K562 (cell line): ENCODE measurements around the gene PRPF6. TPM values are rescaled to one million over a fixed set of nuclear protein-coding genes. Genes with fewer than 3 reads are reported as not detected.
"Not testable (repeated sequence)": the region's sequence is repeated elsewhere in the genome, so short reads cannot be mapped to it uniquely, and the experiment has no call there.

ENCODE experiments used
- ATAC-seq: fragments of 200-7000 bp; cut with Tn5 transposase; 3 replicates; pipeline ENCODE4 v1.9.1; 2020; ENCODE audit warnings: moderate library complexity
- BruUV-seq: library from RNA; stranded (reverse); fragments of 400-500 nt; replicated peaks from 2 replicates; lab custom pipeline; 2021; lab: Mats Ljungman, UMichigan
- CTCF ChIA-PET: fragments of 300-600 bp; formaldehyde crosslinking; extraction: SDS; loops from one replicate; lab custom pipeline; 2021; ENCODE audit warnings: low intra/inter-chr PET ratio; lab: Yijun Ruan, JAX
- POLR2A ChIA-PET: fragments of 300-600, 350-650 bp; sonication (Branson Sonifier 250); formaldehyde crosslinking; extraction: SDS; loops from one replicate; lab custom pipeline; 2021; ENCODE audit warnings: antibody characterized with exemption, inconsistent platforms; lab: Yijun Ruan, JAX
- DNase-seq, 4 experiments: peaks; one replicate each; pipeline versions ENCODE4 v3.0.0 to v3.0.0-alpha.2; 2011 to 2018; ENCODE audit warnings: low spot score in 3 of 4, mixed read lengths in 3 of 4; ENCODE audit errors: extremely low read depth in 1 of 4
- FAIRE-seq: peaks from 2 replicates; lab custom pipeline; 2011; peaks lifted over from hg19 to GRCh38; lab: Jason Lieb, UNC
- H2AFZ ChIP-seq: 2 replicates; pipeline ENCODE4 v1.6.0; 2011; ENCODE audit warnings: low read depth, low read length, control low read depth, inconsistent platforms
- H3K27ac ChIP-seq: fragments of 200-600 bp; 3 replicates; pipeline ENCODE4 v1.8.0; 2011; ENCODE audit warnings: low read depth, mild to moderate bottlenecking, control low read depth, inconsistent platforms, low read length, moderate library complexity, mixed read lengths; ENCODE audit errors: extremely low read depth
- H3K27me3 ChIP-seq, 2 experiments: fragments of 300-600 bp in 1 of 2; 2 replicates in 1 of 2; 3 replicates in 1 of 2; pipeline versions ENCODE4 v1.6.0 to v1.8.0; 2011; ENCODE audit warnings: inconsistent platforms in 2 of 2, low read length in 2 of 2, mild to moderate bottlenecking in 1 of 2, mixed read lengths in 1 of 2, moderate library complexity in 1 of 2; ENCODE audit not compliant: control insufficient read depth in 2 of 2, insufficient read depth in 2 of 2
- H3K36me3 ChIP-seq: fragments of 300-600 bp; 3 replicates; pipeline ENCODE4 v1.8.0; 2011; ENCODE audit warnings: mild to moderate bottlenecking, low read length, inconsistent platforms; ENCODE audit not compliant: control insufficient read depth, insufficient read depth
- H3K4me1 ChIP-seq, 2 experiments: fragments of 200-600 bp in 1 of 2; replicated peaks in 1 of 2; 2 replicates in 1 of 2; 3 replicates in 1 of 2; pipeline versions ENCODE4 v1.5.1 to v1.8.0; 2011; ENCODE audit warnings: inconsistent platforms in 2 of 2, low read length in 2 of 2, mild to moderate bottlenecking in 1 of 2, mixed read lengths in 1 of 2, moderate library complexity in 1 of 2; ENCODE audit not compliant: control insufficient read depth in 2 of 2, insufficient read depth in 2 of 2
- H3K4me2 ChIP-seq: 2 replicates; pipeline ENCODE4 v1.6.1; 2011; ENCODE audit warnings: low read length, control low read depth, inconsistent platforms, mixed read lengths; ENCODE audit not compliant: insufficient read depth
- H3K4me3 ChIP-seq: fragments of 200-600 bp; sonication (generic), shearing (Covaris generic); 2 replicates; pipeline ENCODE4 v1.5.1; 2016; ENCODE audit warnings: control low read depth, inconsistent platforms
- H3K79me2 ChIP-seq: fragments of 200-600 bp; 3 replicates; pipeline ENCODE4 v1.8.0; 2011; ENCODE audit warnings: low read length, inconsistent platforms; ENCODE audit not compliant: control insufficient read depth, insufficient read depth
- H3K9ac ChIP-seq, 2 experiments: 2 replicates each; pipeline versions ENCODE4 v1.6.0 to v1.6.1; 2011; ENCODE audit warnings: low read depth in 2 of 2, low read length in 2 of 2, control low read depth in 1 of 2, inconsistent platforms in 1 of 2, mild to moderate bottlenecking in 1 of 2, mixed read lengths in 1 of 2; ENCODE audit not compliant: insufficient read depth in 1 of 2
- H3K9me1 ChIP-seq: one replicate; pipeline ENCODE4 v1.6.0; 2011; ENCODE audit warnings: inconsistent platforms, mild to moderate bottlenecking, low read length, moderate library complexity; ENCODE audit not compliant: control insufficient read depth, insufficient read depth
- H3K9me3 ChIP-seq: replicated peaks from 2 replicates; pipeline ENCODE4 v1.5.1; 2011; ENCODE audit warnings: low read depth, low read length, inconsistent platforms; ENCODE audit not compliant: control insufficient read depth, insufficient read depth
- H4K20me1 ChIP-seq: replicated peaks from 2 replicates; pipeline ENCODE4 v1.6.1; 2011; ENCODE audit warnings: low read length, inconsistent platforms, mixed read lengths; ENCODE audit not compliant: control insufficient read depth, insufficient read depth
- BCOR ChIP-seq: fragments of 450-650 bp; IDR thresholded peaks from 2 replicates; pipeline ENCODE4 v1.6.1; 2016
- COPS2 ChIP-seq: fragments of 450-650 bp; conservative IDR thresholded peaks from 2 replicates; pipeline ENCODE4 v1.6.1; 2016; ENCODE audit warnings: mild to moderate bottlenecking, moderate library complexity
- DLX4 ChIP-seq: fragments of 250-450 bp; sonication (Bioruptor Pico); IDR thresholded peaks from 2 replicates; pipeline ENCODE4 v1.6.1; 2021; ENCODE audit warnings: mild to moderate bottlenecking
- ETV6 ChIP-seq, 3 experiments: fragments of 150-350 bp in 1 of 3; sonication (generic) in 1 of 3; formaldehyde crosslinking in 1 of 3; IDR thresholded peaks; 2 replicates each; pipeline versions ENCODE4 v1.6.1 to v1.8.0; 2014 to 2022; ENCODE audit warnings: borderline replicate concordance in 2 of 3, low read depth in 2 of 3, antibody characterized with exemption in 1 of 3, low read length in 1 of 3, mild to moderate bottlenecking in 1 of 3, missing genetic modification reagents in 1 of 3
- HDAC1 ChIP-seq, 2 experiments: fragments of 450-650 bp; IDR thresholded peaks; 2 replicates each; pipeline ENCODE4 v1.6.1; 2016 to 2017; ENCODE audit warnings: inconsistent platforms in 1 of 2, mild to moderate bottlenecking in 1 of 2, moderate library complexity in 1 of 2
- HSF4 ChIP-seq: fragments of 250-450 bp; sonication (Bioruptor Pico); IDR thresholded peaks from 2 replicates; pipeline ENCODE4 v2.1.2; 2022; ENCODE audit warnings: mild to moderate bottlenecking, moderate library complexity, borderline replicate concordance
- NR0B1 ChIP-seq: fragments of 450-650 bp; IDR thresholded peaks from one replicate; pipeline ENCODE4 v1.6.1; 2018; ENCODE audit warnings: mild to moderate bottlenecking, moderate library complexity; ENCODE audit not compliant: partially characterized antibody
- PML ChIP-seq: IDR thresholded peaks from 2 replicates; pipeline ENCODE4 v1.6.1; 2012; ENCODE audit warnings: low read length, inconsistent platforms
- TEAD2 ChIP-seq: fragments of 450-650 bp; IDR thresholded peaks from 2 replicates; pipeline ENCODE4 v1.6.1; 2016; ENCODE audit warnings: missing genetic modification characterization, control low read depth, missing compliant biosample characterization
- ZNF512 ChIP-seq: IDR thresholded peaks from 2 replicates; pipeline ENCODE4 v1.6.1; 2016; ENCODE audit warnings: missing genetic modification characterization, missing compliant biosample characterization
- WGBS: fragments of 100-300 bp; shearing (Covaris generic); methylation state at CpG from one replicate; pipeline ENCODE4 v1.1.6; 2016; ENCODE audit warnings: low coverage, mixed read lengths; ENCODE audit not compliant: insufficient coverage; ENCODE audit errors: missing lambda C conversion rate; 5-methylcytosine and 5-hydroxymethylcytosine counted together
- in situ Hi-C: fragments of 300-500 bp; cut with MboI; formaldehyde crosslinking; loops from 4 replicates; pipeline ENCODE4 v1.15.0; 2018; ENCODE audit warnings: inconsistent platforms, mixed read lengths
- intact Hi-C: fragments of 100-400 bp; cut with micrococcal nuclease; formaldehyde crosslinking; loops from 2 replicates; pipeline ENCODE4 v1.14.2; 2022
- polyA plus RNA-seq, 8 experiments: library from polyadenylated mRNA; depleted of rRNA in 4 of 8; stranded (reverse) in 5 of 8; unstranded in 3 of 8; fragments of >200 nt; fragmentation: Nextera tagmentation in 2 of 8; fragmentation: Illumina TruSeq in 1 of 8; extraction: Ambion mirVana in 2 of 8; extraction: Trizol in 1 of 8; gene quantifications; 2 replicates each; pipeline versions ENCODE4 v1.2.1 to v1.2.3, GENCODE V29; 2011 to 2014; ENCODE audit warnings: inconsistent platforms in 1 of 8, missing spikeins in 1 of 8
- total RNA-seq, 7 experiments: library from RNA; depleted of rRNA in 6 of 7; stranded (reverse); fragments of >200 nt in 6 of 7; fragmentation: Illumina TruSeq in 2 of 7; extraction: Trizol in 2 of 7; gene quantifications; 2 replicates each; pipeline versions ENCODE4 v1.2.1 to v1.2.3, GENCODE V29; 2011 to 2021; ENCODE audit warnings: low replicate concordance in 1 of 7

The PRPF6 gene
- total and polyA plus RNA-seq, 9 of the 15 experiments (the other 6 are each of a cell fraction or from before 2014, with no cell fraction given), result 4.2 to 83.2 (median 59.9) TPM

- WGBS, result 59% methylated on average over 4 of the region's 5 CpGs
- ATAC-seq (no peak), DNase-seq (no peak), FAIRE-seq (peak; percentile 15)
- intact Hi-C loops (loop anchor here (5.0 to 10.0 kb wide), 3 partner anchors 64 to 186 kb away; partner anchors contain the start of genes ABHD16B and TPD52L2), in situ Hi-C loops (no loop called here)
- H2AFZ ChIP-seq, result no peak overlapping the region
- no peak overlapping the region for H3K27ac ChIP-seq
- no peaks in the 10 kb centered on the region for H3K9me1 ChIP-seq
- H4K20me1 ChIP-seq, result no peaks in the 10 kb centered on the region
- no peak overlapping the region for H3K4me3 ChIP-seq
- no peak overlapping the region for H3K4me2 ChIP-seq
- H3K9ac ChIP-seq, result peak overlapping the region in 1 of 2 experiments; percentile 91; a peak in 1 of 4 replicates
- H3K4me1 ChIP-seq, result peaks cover 17 to 61% of the 10 kb centered on the region in 2 experiments
- no TSS peak for BruUV-seq
- POLR2A ChIA-PET, result no interaction called here
- no peaks in the 10 kb centered on the region for H3K27me3 ChIP-seq
- H3K36me3 ChIP-seq, result peaks cover 36% of the 10 kb centered on the region; the same call in 1 of the 3 replicates
- peaks cover 21% of the 10 kb centered on the region for H3K79me2 ChIP-seq
- CTCF ChIA-PET, result interaction anchor here (0.6 kb wide), 1 partner anchor 12 kb away, joined by 3 read pairs; no protein-coding TSS in a partner anchor
- H3K9me3 ChIP-seq, result no peaks in the 10 kb centered on the region
- TF ChIP-seq HSF4 (CRISPR knock-in tag), result no peak
- no peak for TF ChIP-seq DLX4 (CRISPR knock-in tag)
- no peak for TF ChIP-seq PML
- TF ChIP-seq COPS2, result no peak
- no peak for TF ChIP-seq NR0B1
- TF ChIP-seq TEAD2 (tag), result no peak
- TF ChIP-seq BCOR, result peak; percentile 10; the same call in 1 of the 2 replicates
- peak; percentile 91 for TF ChIP-seq ZNF512 (tag)
- peak in 1 of 2 experiments; percentile 80; a peak in 2 of 4 replicates for TF ChIP-seq ETV6 (IDR thresholded peaks at IDR 0.05; ENCODE audit: borderline replicate concordance in 1 of 2, low read depth in 2 of 2, low read length in 1 of 2)
- no peak for TF ChIP-seq ETV6 (CRISPR knock-in tag; IDR thresholded peaks at IDR 0.05; ENCODE audit: borderline replicate concordance)
- TF ChIP-seq HDAC1 (IDR thresholded peaks at IDR 0.05), result 0 out of 4 replicates have a peak, but pooled peaks of 1 of the 2 experiments have one; percentile 25
Measured at GRCh38 chr20:63970714-63971431, 10.1 kb upstream of the PRPF6 start.

- H2AFZ ChIP-seq, BruUV-seq, CTCF ChIA-PET, FAIRE-seq, H4K20me1 ChIP-seq, H3K9me1 ChIP-seq, H3K4me3 ChIP-seq, POLR2A ChIA-PET, H3K27ac ChIP-seq, ATAC-seq, DNase-seq, H3K27me3 ChIP-seq, H3K9me3 ChIP-seq, in situ Hi-C loops, H3K4me2 ChIP-seq: not testable (repeated sequence)
- Histone ChIP-seq H3K9ac (peak overlapping the region in 1 of 2 experiments; percentile 38; a peak in 2 of 4 replicates), H3K4me1 (peaks cover 17 to 55% of the 10 kb centered on the region in 2 experiments), H3K36me3 (peaks cover 26% of the 10 kb centered on the region; the same call in 1 of the 3 replicates), H3K79me2 (peaks cover 21% of the 10 kb centered on the region)
- 96% methylated on average over 9 of the region's 10 CpGs for WGBS
- intact Hi-C loops, result loop anchor here (5.0 to 10.0 kb wide), 3 partner anchors 65 to 187 kb away; partner anchors contain the start of genes ABHD16B and TPD52L2
Measured at GRCh38 chr20:63971960-63972311, 9.0 kb upstream of the PRPF6 start.
